ENCODE results near the gene ZNF467. TPM values are rescaled to one million over a fixed set of nuclear protein-coding genes. Genes with fewer than 3 reads are reported as not detected.

Gene ZNF467
- total and polyA plus RNA-seq, 9 donors: 2.3 to 23.7 (median 11.4) TPM

- Histone ChIP-seq H3K4me3 (no peak overlapping the region), H3K9me3 (no peaks in the 10 kb centered on the region), H3K36me3 (no peaks in the 10 kb centered on the region), H3K4me1 (ENCODE audit: insufficient read depth) (no peaks in the 10 kb centered on the region), H3K27ac (no peak overlapping the region), H3K27me3 (no peaks in the 10 kb centered on the region)
- 78 to 91% (median 90%) methylated on average over 5 of the region's 5 CpGs for WGBS, 3 donors
- DNase-seq: no peak
- no peak for TF ChIP-seq POLR2A (IDR thresholded peaks at IDR 0.05)
- no peak for TF ChIP-seq CTCF (IDR thresholded peaks at IDR 0.05)
- TF ChIP-seq EP300 (IDR thresholded peaks at IDR 0.05): no peak
- intact Hi-C loops (cut with DNase I): loop anchor here in 1 of 4 donors (5.0 kb wide), 1 partner anchor 53 kb away; the partner anchor contains the start of gene ZNF862
Observed at GRCh38 chr7:149784251-149784608, 10.8 kb upstream of the ZNF467 start.

- intact Hi-C loops (cut with DNase I): loop anchor here in 1 of 4 donors (5.0 kb wide), 1 partner anchor 54 kb away; the partner anchor contains the start of gene ZNF862
- DNase-seq: no peak
- no peak overlapping the region for H3K4me3 ChIP-seq
- H3K27me3 ChIP-seq: no peaks in the 10 kb centered on the region
- H3K9me3 ChIP-seq: no peaks in the 10 kb centered on the region
- 52 to 72% (median 62%) methylated on average over 21 to 22 of the region's 22 CpGs for WGBS, 3 donors
- TF ChIP-seq POLR2A (IDR thresholded peaks at IDR 0.05) (no peak), CTCF (IDR thresholded peaks at IDR 0.05) (no peak), EP300 (IDR thresholded peaks at IDR 0.05) (no peak)
- H3K27ac ChIP-seq: no peak overlapping the region
- H3K4me1 ChIP-seq (ENCODE audit: insufficient read depth): no peaks in the 10 kb centered on the region
- no peaks in the 10 kb centered on the region for H3K36me3 ChIP-seq
Observed at GRCh38 chr7:149783386-149784250, 10.2 kb upstream of the ZNF467 start.

DNA sequence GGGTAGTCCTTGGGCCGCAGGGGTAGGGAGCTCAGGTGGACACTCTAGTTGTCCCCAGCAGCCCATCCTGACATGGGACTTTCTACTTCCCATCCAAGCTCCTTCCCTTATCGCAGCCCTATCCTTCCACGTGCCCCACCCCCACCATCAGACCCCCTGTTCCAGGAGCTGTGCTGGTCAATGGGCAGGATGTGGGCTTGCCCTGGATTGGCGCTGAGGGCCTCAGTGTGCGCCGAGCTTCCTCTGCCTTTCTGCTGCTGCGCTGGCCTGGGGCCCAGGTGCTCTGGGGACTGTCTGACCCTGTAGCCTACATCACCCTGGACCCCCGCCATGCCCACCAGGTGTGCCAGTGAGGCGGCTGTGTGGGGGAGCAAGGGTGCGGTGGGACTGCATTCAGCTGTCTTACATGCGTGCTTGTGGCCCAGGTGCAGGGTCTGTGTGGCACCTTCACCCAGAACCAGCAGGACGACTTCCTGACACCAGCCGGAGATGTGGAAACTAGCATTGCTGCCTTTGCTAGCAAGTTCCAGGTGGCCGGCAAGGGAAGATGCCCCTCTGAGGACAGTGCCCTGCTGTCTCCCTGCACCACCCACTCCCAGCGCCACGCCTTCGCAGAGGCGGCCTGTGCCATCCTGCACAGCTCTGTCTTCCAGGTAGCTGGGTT lies 9.4 kb upstream of the ZNF467 start:
- 74 to 83% (median 81%) methylated on average over 17 to 18 of the region's 18 CpGs for WGBS, 3 donors

More for the DNA sequence above, 9.4 kb upstream of the ZNF467 start:
- Histone ChIP-seq H3K9me3 (no peaks in the 10 kb centered on the region), H3K27ac (no peak overlapping the region), H3K27me3 (no peaks in the 10 kb centered on the region), H3K36me3 (no peaks in the 10 kb centered on the region), H3K4me1 (ENCODE audit: insufficient read depth) (no peaks in the 10 kb centered on the region), H3K4me3 (no peak overlapping the region)
- no peak for DNase-seq
- no peak for TF ChIP-seq EP300 (IDR thresholded peaks at IDR 0.05)
- no peak for TF ChIP-seq CTCF (IDR thresholded peaks at IDR 0.05)
- TF ChIP-seq POLR2A (IDR thresholded peaks at IDR 0.05): no peak
- intact Hi-C loops (cut with DNase I): loop anchor here in 1 of 4 donors (5.0 kb wide), 1 partner anchor 54 kb away; the partner anchor contains the start of gene ZNF862

Data from ovary (tissue), 9 donors.